ENCODE measurements around the gene CCDC120. TPM values are rescaled to one million over a fixed set of nuclear protein-coding genes. Genes with fewer than 3 reads are reported as not detected.

CCDC120 gene
- total RNA-seq, 4 donors from 2014 or later: 11.7 to 40.3 (median 22.6) TPM

DNA sequence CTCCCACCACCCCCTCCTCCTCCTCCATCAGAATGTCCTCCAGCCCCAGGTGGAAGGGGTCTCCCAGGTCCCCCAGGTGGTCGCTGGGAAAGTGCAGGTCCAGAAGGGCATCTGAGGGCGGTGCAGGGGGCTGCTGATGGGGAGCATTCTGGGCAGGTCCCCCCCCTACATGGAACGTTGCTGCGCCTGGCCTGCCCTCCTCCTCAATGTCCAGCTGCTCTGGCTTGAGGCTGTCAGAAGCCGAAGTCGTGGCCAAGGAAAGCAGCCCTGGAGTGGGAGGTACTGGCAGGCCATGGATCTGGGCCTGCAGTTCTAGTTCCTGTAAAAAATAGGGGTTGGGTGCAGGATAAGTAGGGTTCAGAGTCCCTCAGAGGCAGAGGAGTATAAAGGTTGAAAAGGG is 28.5 kb upstream of the CCDC120 start:
- TF ChIP-seq, protein P1, sequence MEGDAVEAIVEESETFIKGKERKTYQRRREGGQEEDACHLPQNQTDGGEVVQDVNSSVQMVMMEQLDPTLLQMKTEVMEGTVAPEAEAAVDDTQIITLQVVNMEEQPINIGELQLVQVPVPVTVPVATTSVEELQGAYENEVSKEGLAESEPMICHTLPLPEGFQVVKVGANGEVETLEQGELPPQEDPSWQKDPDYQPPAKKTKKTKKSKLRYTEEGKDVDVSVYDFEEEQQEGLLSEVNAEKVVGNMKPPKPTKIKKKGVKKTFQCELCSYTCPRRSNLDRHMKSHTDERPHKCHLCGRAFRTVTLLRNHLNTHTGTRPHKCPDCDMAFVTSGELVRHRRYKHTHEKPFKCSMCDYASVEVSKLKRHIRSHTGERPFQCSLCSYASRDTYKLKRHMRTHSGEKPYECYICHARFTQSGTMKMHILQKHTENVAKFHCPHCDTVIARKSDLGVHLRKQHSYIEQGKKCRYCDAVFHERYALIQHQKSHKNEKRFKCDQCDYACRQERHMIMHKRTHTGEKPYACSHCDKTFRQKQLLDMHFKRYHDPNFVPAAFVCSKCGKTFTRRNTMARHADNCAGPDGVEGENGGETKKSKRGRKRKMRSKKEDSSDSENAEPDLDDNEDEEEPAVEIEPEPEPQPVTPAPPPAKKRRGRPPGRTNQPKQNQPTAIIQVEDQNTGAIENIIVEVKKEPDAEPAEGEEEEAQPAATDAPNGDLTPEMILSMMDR (IDR thresholded peaks at IDR 0.05): no peak
- no peak for TF ChIP-seq POLR2A (IDR thresholded peaks at IDR 0.05)
- no peak for DNase-seq
- peaks cover 7 to 69% (median 12%) of the 10 kb centered on the region in 3 donors for H3K36me3 ChIP-seq
- H3K4me3 ChIP-seq: no peak overlapping the region
- H3K27ac ChIP-seq: peak overlapping the region in 1 of 4 donors; percentile 14
- intact Hi-C loops (cut with DNase I): no loop called here
- H3K27me3 ChIP-seq: no peaks in the 10 kb centered on the region
- 67% methylated on average over 1 of the region's 6 CpGs; no CpG with 5 or more reads in 1 of the 2 donors for WGBS, 2 donors
- H3K4me1 ChIP-seq: peaks cover 0 to 9% (median 0%) of the 10 kb centered on the region in 3 donors
- H3K9me3 ChIP-seq: no peaks in the 10 kb centered on the region

DNA sequence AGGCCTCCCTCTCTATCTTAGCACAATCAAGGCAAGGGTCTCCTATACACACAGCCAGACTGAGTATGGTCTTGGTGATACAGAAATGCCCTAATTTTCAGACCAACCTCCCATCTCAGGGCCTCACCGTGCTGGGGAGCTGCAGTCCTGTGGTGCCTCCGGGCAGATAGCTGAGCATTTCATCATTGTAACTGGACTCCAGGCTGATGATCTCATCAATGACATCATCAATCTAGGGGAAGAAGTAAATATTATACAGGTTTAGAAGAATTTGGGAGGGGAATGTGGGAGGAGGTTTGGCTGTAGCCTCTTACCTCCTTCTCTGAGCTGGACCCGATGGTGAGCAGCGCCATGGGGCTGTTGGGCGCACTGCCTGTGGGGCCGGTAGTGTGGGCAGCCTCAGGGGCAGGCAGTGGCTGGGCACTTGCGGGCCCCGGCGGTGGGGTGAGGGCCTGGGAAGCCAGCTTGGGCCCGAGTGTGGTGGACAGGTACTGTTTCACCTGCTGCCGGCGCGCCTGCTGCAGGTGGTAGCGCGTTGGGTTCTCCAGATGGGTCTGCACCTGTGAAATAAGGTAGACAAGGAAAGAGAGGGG is 20.8 kb upstream of the CCDC120 start:
- 98% methylated on average over 5 of the region's 15 CpGs; no CpG with 5 or more reads in 1 of the 2 donors for WGBS, 2 donors
- Histone ChIP-seq H3K4me1 (peaks cover 3 to 35% (median 17%) of the 10 kb centered on the region in 3 donors), H3K27me3 (no peaks in the 10 kb centered on the region), H3K27ac (peak overlapping the region in 1 of 4 donors; percentile 99), H3K4me3 (no peak overlapping the region), H3K36me3 (peaks cover 12 to 63% (median 17%) of the 10 kb centered on the region in 3 donors), H3K9me3 (no peaks in the 10 kb centered on the region)
- TF ChIP-seq POLR2A (IDR thresholded peaks at IDR 0.05): no peak
- TF ChIP-seq, protein P1 (IDR thresholded peaks at IDR 0.05): no peak
- intact Hi-C loops (cut with DNase I): no loop called here
- no peak for DNase-seq

DNA sequence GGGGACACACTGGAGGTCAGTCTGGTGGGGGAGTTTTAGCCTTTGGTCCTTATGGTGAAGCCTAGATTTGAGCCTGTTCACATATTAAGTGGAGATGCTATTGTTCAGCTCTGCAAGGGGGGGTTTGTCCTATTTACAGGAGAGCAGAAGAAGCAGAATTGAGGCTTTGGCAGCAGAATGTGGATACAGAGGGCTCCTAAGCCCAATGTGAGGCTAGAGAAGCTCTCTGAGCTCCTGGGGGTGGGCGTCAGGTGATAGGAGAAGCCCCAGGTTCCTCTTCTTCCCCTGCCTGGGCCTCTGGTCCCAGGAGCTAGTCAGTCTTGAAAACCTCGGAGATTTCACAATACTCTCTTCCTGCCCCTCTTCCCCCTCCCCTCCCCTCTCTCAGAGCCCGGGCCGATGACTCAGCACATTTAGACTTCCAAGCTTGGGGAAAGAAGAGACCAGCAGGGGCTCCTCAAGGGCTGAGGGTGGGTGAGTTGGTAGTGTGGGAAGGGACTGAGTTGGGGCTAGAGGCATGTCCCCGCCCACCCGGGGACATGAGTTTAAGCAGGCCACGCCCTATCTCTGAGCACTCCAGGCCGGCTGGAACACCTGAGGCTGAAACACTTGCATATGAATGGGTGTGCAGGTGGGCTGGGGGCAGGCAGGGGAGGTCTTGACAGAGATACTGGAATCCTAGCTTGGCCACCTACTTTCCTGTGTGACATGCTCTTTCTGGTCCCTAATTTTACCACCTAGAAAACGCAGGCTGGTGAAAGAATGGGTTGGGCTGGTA is 19.0 kb upstream of the CCDC120 start:
- DNase-seq: no peak
- Histone ChIP-seq H3K4me3 (peak overlapping the region in 3 of 4 donors; percentile 25 to 83 (median 82)), H3K27me3 (no peaks in the 10 kb centered on the region), H3K4me1 (peaks cover 3 to 40% (median 20%) of the 10 kb centered on the region in 3 donors), H3K9me3 (no peaks in the 10 kb centered on the region), H3K27ac (peak overlapping the region; percentile 70 to 99 (median 98)), H3K36me3 (peaks cover 8 to 45% (median 10%) of the 10 kb centered on the region in 3 donors)
- 0 to 20% methylated on average over 1 to 7 of the region's 9 CpGs for WGBS, 2 donors
- intact Hi-C loops (cut with DNase I): no loop called here
- TF ChIP-seq POLR2A (IDR thresholded peaks at IDR 0.05): peak in 1 of 4 donors; percentile 18
- TF ChIP-seq, protein P1 (IDR thresholded peaks at IDR 0.05): no peak

DNA sequence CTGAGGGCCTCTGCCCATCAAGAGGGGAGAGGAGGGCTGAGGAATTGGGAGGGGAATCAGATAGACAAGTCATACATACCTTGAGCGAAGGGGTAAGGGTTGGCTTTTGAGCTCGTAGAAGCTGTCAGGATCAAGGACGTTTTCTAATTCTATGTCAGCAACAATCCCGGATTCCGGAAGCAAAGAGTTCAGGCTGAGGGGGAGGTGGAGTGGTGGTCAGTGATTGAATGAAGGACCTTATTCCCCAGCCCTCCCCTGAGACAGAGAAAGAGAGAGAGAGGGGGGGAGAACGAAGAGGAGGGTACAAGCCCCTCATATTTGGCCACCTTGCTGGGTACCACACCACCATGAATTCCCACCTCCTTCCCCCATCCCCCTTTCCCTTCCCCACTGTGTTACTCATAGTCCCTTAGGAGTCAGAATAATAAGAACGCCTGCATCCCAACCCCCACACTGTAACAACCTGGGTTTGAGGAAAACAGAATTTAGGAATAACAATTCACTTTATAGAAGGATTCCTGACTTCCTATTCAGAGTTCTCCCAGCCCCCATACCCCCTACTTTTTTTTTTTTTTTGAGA is 18.3 kb upstream of the CCDC120 start:
- intact Hi-C loops (cut with DNase I): no loop called here
- no peaks in the 10 kb centered on the region for H3K9me3 ChIP-seq
- H3K27ac ChIP-seq: peak overlapping the region; percentile 70 to 99 (median 98)
- TF ChIP-seq POLR2A (IDR thresholded peaks at IDR 0.05): no peak
- no peaks in the 10 kb centered on the region for H3K27me3 ChIP-seq
- H3K36me3 ChIP-seq: peaks cover 8 to 41% (median 10%) of the 10 kb centered on the region in 3 donors
- DNase-seq: no peak
- 15 to 62% methylated on average over 7 of the region's 7 CpGs for WGBS, 2 donors
- peaks cover 3 to 40% (median 20%) of the 10 kb centered on the region in 3 donors for H3K4me1 ChIP-seq
- H3K4me3 ChIP-seq: peak overlapping the region in 3 of 4 donors; percentile 25 to 83 (median 82)

DNA sequence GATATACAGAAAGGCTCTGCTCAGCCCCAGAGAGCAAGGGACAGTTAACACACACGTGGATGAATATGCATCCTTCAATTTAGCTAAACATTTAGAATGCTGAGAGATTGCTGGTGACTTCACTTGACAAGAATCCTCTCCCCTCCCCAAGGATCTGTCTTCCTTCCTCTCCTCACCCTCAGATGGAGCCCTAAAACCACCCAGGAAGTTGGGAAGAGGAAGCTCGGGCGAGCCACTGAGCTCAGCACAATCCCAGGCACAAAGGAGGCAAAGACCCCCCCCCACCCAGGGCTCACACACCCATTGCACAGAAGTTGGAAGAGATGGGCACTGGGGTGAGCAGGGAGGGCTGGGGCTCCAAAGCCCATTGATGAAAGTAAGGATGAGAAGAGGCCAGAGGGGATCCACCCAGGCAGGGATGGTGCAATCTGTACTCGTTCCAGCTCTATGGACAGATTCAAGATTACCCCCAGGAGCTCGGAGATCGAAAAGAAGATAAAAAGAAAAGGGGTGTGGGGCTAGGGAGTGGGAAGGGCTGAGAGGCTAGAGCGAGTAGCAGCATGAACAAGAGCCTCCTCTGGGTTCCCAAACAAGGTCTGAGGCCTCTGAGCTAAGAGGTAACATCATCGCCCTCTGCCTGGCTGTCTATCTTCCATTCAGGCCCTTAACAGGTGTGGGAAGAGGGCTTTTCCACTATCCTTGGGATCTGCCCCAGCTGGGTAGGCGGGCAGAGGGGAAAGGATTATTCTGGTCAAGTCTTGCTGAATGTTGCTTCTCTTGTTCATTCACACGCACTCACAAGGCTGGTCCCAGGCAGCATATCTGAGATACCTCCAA is 16.8 kb upstream of the CCDC120 start:
- peak overlapping the region; percentile 74 to 83 (median 79) for H3K4me3 ChIP-seq
- peaks cover 3 to 40% (median 20%) of the 10 kb centered on the region in 3 donors for H3K4me1 ChIP-seq
- TF ChIP-seq POLR2A (IDR thresholded peaks at IDR 0.05): no peak
- TF ChIP-seq, protein P1 (IDR thresholded peaks at IDR 0.05): no peak
- H3K36me3 ChIP-seq: peaks cover 8 to 26% (median 10%) of the 10 kb centered on the region in 3 donors
- 0 to 15% methylated on average over 5 to 10 of the region's 10 CpGs for WGBS, 2 donors
- H3K27me3 ChIP-seq: no peaks in the 10 kb centered on the region
- H3K27ac ChIP-seq: peak overlapping the region; percentile 98 to 99 (median 98)
- intact Hi-C loops (cut with DNase I): no loop called here
- DNase-seq: no peak
- no peaks in the 10 kb centered on the region for H3K9me3 ChIP-seq
